NCI-H526 (cell line): Measurements from ENCODE around the gene NKAP.
"Not testable (repeated sequence)": the region's sequence is repeated elsewhere in the genome, so short reads cannot be mapped to it uniquely, and the experiment has no call there.

ENCODE experiments used
- DNase-seq, 2 experiments: peaks; one replicate each; lab custom pipeline; 2025; lab: John Stamatoyannopoulos, UW

NKAP gene

DNA sequence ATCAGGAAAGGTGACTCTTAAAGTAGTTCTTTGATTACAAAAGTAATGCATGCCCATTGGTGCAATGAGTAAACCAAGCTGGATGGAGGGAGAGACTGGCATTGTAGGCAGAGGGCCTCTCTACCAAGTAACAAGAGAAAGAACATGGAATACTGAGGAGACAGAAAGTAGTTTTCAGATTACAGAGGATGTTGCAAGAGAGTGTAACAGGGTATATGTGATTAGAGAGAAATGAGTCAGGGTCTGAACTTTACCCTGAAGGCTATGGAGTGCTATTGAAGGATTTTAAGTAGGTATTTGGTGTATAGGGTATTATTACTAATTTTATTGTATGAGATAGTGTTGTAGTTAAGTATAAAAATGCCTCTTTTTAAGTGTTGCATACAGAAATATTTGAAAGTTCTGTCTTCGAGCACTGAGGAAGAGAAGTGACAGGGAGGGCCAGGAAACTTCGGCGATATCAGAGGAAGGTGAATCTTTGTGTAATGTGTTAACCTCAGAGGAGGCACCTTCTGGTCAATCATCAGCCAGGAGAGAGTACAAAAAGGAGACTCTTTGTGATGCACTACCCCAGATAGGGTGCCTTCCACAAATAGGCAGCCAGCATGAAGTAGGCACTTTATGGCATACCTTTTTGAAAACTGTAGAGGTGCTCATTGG is 8.2 kb downstream of the NKAP start:
- DNase-seq = no peak

DNA sequence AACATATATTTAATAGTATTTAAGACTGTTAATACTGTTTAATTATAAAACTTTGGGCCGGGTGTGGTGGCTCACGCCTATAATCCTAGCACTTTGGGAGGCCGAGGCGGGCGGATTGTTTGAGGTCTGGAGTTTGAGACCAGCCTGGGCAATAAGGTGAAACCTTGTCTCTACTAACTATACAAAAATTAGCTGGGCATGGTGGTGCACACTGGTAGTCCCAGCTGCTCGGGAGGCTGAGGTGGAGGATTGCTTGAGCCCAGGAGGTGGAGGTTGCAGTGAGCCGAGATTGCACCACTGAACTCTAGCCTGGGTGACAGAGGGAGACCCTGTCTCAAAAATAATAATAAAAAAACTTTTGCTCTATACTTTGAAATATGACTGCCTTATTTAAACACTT is 21.2 kb downstream of the NKAP start:
- not testable (repeated sequence) for DNase-seq

DNA sequence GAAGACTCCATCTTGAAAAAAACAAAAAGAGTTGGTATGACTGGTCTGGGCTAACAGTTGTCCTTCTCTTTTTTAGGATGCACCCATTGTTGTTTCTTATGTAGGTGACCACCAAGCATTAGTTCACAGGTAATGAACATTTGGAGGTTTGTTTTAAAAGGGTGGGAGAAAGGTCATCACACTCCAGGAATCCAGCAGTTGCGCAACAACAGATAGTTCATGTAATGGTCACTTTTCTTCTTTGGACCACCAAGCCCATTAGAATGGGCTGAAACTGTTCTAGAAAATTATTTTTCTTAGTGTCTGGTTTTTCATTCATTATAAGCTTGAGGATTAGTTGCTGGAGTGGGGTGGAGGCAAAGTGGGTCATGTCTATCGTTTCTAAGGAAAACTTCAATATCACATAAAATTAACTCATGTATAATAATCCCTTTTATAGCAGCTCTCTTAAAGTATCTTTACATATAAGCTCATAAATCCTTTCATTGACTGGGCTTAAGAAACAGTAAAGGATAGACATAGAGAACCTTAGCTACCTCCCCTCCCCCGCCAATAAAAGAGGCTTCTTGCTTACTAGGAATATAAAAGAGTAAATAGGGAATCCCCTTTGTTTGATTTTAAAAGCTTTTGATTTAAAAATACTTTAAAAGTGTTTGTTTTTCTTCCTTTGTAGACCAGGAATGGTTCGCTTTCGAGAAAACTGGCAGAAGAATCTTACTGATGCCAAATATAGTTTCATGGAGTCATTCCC is 23.5 kb downstream of the NKAP start:
- DNase-seq = no peak

DNA sequence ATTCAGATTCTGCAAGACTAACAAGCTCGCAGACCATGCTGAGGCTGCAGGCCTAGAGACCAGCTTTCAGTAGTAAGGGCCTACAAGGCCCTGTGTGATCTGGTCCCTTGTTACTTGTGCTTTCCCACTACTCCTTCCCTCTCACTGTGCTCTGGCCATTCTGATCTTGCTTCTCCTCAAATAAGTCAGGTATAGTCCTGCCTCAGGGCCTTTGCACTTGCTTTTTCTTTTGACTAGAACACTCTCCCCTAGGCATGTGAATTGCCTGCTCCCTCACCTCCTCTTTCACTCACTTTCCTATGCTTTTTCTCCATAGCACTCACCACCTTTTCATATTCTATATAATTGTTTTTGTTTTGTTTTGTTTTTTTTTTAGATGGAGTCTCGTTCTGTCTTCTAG is 25.7 kb downstream of the NKAP start:
- no peak for DNase-seq

DNA sequence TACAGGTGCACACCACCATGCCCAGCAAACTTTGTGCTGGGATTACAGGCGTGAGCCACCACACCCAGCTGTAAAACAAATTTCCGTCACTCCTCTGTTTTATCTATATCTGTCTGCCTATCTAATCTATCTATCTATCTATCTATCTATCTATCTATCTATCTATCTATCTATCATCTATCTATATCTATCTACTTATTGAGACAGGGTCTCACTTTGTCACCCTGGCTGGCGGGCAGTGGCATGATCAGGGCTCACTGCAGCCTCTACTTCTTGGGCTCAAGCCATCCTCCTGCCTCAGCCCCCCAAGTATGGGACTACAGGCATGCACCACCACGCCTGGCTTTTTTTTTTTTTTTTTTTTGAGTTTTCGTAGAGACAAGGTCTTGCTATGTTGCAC is 27.2 kb downstream of the NKAP start:
- DNase-seq = no peak

DNA sequence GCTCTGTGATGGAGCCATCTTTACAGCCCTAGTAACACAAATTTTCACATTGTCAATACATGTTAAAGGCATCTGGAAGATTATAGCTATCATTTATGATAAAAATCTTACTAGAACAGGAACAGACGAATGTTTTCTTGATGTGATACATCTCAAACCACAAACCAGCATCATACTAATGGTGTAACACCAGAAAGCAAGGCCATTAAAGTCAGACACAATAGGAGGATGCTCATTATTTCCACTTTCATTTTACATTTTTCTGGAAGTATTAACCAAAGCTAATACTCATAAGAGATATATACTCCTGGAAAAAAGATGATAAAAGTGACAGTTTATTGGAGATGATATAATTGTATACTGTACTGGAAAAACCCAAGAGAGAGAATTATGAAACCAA is 42.6 kb downstream of the NKAP start:
- DNase-seq = no peak

DNA sequence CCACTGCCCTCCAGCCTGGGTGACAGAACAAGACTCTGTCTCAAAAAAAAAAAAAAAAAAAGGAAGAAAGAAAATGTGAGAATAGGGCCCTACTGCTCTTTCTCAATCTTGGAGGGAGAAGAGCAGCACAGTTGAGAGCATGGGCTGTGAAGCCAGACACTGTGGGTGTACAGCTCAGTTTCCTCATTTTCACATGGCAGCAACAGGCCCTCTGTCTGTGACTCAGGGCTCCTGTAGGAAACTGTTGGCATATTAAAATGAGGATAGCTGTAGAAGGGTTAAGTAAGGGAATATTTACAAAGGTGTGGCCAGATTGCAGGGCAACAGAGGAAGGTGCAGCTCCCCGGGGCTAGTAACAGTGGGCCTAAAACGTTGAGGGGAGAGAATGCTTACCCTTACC is 44.4 kb downstream of the NKAP start:
- peak; percentile 15 to 50 for DNase-seq

DNA sequence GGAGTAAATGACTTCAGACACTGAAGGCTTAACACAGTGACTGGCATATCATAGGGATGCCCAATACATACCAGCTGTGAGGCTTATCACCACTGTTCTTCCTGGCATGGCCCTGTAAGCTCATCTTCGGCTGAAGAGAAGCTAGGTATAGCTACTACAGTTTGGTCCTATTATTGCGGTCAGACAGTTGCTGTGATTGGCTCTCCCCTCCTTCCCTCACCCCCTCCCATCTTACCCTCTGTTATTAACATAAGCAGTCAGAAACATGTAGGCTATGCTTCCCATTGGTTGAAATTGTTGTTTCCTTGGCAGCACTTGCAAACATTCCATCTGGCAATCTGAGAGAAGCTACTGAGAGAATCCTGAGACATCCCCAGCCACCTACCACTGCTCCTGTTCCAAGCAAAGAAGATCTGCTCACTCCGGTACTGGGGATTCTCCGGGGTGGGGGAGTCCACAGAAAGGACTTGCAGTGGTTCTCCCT is 47.7 kb downstream of the NKAP start, which contains the start of gene AKAP14:
TSS of gene AKAP14 (plus strand) at position 51 of the 484 bp plus-strand sequence. CDS start 7,331 bp downstream, outside the sequence.
- peak; percentile 27 to 30 for DNase-seq

DNA sequence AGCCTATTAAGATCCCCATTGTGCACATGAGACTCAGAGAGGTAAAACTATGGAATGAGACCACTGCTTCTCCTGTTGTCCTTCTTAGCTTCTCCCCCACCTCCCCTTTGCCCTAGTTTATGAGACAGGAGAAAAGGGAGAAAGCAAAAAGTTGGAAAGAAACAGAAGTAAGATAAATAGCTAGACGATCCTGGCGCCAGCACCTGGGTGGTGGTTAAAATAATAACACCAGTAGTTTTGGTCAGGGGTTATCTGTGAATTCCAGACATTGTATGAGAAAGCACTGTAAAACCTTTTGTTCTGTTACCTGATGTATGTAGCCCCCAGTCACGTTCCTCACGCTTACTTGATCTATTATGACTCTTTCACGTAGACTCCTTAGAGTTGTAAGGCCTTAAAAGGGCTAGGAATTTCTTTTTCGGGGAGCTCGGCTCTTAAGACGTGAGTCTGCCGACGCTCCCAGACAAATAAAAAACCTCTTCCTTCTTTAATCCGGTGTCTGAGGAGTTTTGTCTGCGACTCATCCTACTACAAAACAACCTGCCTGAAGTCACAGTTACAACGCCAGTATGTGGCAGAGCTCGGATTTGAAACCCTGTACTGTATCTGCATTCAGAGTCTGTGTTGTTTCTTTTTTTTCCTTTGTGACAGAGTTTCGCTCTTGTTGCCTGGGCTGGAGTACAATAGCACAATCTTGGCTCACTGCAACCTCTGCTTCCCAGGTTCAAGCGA is 51.4 kb downstream of the NKAP start:
- DNase-seq = not testable (repeated sequence)

DNA sequence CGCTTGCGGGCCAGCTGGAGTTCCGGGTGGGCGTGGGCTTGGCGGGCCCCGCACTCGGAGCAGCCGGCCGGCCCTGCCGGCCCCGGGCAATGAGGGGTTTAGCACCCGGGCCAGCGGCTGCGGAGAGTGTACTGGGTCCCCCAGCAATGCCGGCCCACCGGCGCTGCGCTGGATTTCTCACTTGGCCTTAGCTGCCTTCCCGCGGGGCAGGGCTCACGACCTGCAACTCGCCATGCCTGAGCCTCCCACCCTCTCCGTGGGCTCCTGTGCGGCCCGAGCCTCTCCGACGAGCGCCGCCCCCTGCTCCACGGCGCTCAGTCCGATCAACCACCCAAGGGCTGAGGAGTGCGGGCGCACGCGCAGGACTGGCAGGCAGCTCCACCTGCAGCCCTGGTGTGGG is 52.9 kb downstream of the NKAP start:
- not testable (repeated sequence) for DNase-seq

DNA sequence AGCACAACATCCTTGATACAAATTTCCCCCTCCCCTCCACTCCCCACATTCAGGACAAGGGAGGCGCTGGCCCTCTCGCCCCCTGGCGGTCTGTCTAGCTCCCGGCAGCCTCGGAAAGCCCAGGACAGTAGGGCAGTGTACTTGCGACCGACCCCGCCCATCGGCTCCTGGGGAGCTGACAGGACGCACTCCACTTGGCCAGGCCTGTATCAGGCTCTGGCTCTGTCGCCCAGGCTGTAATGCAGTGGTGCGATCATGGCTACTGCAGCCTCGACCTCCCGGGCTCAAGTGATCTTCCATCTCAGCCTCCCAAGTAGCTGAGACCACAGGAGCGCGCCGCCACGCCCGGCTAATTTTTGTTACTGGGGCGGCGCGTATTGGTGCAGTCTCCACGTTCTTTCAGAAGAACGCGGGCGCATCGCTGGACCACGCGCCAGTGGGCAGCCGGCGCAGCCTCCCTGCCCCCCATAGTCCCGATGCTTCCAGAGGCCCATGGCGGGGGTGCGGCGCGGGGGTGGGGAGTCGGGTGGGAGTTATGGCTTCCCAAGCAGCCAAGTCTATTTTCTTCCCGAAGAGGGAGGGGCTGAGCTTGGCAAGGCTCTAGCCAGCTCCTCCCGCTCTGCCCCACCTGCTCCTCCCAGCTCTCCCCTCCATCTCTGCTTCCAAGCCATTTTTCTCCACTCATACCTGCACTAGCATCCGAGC is 55.7 kb downstream of the NKAP start:
- peak; percentile 72 to 87 for DNase-seq

DNA sequence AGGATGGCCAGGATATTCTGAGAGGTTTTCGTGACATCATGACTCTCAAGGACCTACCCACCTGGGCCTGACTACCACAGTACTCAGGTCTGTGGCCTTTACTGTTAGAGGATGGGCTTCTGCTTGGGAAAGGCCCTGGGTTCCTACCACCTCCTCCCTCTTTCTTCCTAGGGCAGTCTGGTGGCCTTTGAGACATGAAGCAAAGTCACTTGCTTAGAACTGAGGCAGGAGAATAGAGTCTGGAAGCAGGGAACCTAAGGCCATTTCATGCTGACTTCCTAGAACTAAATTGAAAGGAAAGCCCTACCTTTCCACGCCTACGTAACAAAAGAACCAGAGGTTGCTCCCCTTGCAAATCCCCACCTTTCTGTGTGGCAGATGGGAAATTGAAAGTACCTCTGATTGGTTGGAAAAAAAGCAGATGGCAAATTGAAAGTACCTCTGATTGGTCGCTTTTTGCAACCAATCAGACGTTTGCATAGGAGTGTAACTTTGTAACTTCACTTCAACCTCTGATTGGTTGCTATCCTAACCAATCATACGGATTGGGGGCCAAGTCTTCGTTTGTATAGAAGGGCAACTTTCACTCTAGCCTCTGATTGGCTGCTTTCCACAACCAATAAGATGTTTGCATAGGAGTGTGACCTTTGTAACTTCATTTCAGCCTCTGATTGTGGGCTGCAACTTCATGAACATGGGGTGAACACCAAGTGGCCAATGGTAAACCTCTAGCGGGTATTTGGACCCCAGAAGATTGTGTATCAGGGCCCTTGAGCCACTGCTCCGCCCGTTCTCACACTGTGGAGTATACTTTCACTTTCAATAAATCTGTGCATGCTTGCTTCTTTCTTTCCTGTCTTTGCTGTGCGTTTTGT is 57.8 kb downstream of the NKAP start:
- DNase-seq = no peak

DNA sequence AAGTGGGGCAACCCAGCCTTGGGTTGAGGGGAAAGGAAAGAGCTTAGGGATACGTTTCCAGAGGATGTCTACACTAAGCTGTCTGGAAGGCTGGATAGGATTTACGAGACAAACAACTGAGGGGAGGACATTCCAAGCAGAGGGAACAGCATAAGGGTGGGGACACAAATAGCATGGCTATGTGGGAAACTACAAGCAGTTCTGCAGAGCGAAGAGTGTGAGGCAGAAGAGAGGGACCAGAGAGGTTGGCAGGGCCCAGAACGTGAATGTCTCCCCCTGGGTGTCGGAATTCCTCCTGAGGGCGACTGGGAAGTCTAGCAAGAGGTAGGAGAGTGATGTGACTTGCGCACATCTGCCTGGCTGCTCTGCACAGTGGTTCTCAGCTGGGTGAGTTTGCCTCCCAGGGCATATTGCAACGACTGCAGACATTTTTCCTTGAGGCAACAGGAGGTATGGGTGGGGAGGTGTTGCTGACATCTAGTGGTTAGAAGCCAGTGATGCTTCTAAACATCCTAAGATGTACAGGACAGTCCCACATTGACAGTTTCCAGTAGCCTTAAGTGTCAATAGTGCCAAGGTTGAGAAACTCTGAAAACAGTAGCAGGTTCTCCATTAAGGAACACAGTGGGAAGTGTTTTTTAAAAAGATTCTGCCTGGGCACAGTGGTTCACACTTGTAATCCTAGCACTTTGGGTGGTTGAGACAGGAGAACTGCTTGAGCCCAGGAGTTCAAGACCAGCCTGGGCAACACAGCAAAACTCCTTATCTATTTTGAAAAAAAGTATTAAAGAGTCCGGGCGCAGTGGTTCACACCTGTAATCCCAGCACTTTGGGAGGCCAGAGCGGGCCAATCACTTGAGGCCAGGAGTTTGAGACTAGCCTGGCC is 62.8 kb downstream of the NKAP start:
- peak in 1 of 2 experiments; percentile 63 for DNase-seq

DNA sequence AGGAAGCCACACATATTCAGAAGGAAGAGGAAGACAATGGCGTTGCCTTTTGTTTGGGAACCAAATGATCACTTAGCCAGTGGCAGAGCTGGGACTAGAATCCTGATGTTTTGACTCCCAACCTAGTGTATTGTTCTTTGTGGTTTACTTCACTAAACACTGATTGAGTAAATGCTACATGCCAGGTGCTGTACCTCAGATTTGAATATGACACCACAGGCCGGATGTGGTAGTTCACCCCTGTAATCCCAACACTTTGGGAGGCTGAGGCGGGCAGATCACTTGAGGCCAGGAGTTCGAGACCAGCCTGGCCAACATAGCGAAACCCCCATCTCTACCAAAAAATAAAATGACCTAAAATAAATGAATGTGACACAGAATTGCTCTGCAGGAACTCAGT is 63.5 kb downstream of the NKAP start:
- DNase-seq = no peak

DNA sequence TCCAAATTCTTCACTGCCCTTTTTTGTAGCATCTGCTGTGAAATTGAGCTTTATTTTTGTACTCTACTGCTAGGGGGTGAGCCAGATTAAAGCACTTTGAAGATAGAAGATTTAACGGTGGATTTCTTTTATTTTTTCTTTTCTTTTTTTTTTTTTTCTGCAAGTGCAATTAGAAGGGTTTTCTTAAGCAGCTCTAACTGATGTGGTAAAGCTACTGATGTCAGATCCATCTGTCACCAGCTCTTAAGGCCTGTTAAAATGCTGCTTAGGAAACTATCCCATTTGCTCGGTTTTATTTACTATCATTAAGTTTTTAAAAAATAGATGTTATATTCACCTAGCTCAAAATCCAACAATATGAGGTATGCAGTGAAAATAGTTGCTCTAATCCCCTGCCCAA is 64.8 kb downstream of the NKAP start:
- no peak for DNase-seq

DNA sequence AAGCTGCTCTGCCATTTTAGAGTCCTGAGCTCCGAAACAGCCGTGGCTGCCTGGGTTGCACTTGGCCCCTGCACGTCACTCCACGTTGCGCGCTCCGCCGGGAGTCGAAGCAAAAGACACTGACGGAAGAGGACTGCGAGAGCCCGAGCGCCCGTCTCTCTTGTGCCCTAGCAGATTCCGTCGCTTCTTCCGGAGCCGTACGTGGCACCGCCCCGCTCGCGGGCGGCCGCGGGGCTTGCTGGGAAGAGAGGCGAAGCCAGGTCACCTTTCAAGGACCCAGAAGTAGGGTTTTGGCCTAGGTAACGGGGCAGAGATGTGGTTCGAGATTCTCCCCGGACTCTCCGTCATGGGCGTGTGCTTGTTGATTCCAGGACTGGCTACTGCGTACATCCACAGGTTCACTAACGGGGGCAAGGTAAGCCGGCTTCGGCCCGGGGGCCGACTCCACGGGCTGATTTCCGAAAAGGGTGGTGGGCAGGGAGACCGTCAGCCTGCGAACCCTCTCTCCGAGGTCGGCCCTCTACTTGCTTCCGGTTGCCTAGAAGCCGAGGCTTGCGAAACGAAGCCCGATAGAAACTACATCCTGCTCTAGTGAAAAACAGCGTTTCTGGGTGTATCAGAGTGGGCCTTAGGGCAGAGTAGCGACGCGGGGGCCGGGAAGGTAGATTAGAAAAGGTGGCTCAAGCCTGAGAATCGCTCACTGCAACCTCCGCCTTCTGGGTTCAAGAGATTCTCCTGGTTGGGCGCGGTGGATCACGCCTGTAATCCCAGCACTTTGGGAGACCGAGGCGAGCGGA is 71.8 kb downstream of the NKAP start, which contains the start of the genes NDUFA1 and RNF113A:
TSS of gene NDUFA1 (plus strand) at position 234 of the 797 bp plus-strand sequence. CDS start at position 314, 80 bp downstream.
TSS of gene RNF113A (minus strand) at position 135 of the 797 bp plus-strand sequence. CDS start at position 15, 120 bp downstream.
- DNase-seq = peak; percentile 82 to 93

DNA sequence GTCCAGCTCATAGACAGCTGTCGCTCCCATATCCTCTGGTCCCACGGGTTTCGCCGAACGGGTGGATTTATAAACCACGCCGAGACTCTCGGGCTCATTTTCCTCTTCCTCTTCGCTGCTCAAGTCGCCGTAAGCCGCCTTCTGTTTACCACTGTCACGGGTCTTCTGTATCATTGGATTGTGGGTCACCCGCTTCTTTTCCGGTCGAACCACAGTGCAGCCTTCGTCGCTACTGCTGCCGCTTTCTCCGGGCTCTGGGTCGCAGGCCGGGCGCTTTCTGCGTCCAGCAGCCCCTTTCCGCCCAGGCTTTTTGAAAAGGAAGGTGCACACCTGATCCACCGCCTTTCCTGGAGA is 72.3 kb downstream of the NKAP start:
- no peak for DNase-seq
